NCI-H2227 (cell line): ENCODE measurements around the gene TSGA10.
"Not testable (repeated sequence)": the region's sequence is repeated elsewhere in the genome, so short reads cannot be mapped to it uniquely, and the experiment has no call there.

Experiments used
- DNase-seq: peaks from one replicate; lab custom pipeline; 2025; ENCODE audit not compliant: unreplicated experiment; lab: John Stamatoyannopoulos, UW

The TSGA10 gene

GRCh38 chr2:99079226-99079625 is 75.5 kb downstream of the TSGA10 start:
- DNase-seq: no peak

GRCh38 chr2:99072551-99072950 is 82.2 kb downstream of the TSGA10 start:
- DNase-seq: no peak

GRCh38 chr2:99067871-99068625 is 86.7 kb downstream of the TSGA10 start:
- no peak for DNase-seq

GRCh38 chr2:99066075-99066958 is 88.4 kb downstream of the TSGA10 start:
- DNase-seq: peak; percentile 55

GRCh38 chr2:99049187-99049586 is 105.6 kb downstream of the TSGA10 start:
- DNase-seq: not testable (repeated sequence)

- DNase-seq: not testable (repeated sequence)
Measured at GRCh38 chr2:99040736-99041300, 113.9 kb downstream of the TSGA10 start.

GRCh38 chr2:99035920-99036319 is 118.8 kb downstream of the TSGA10 start:
- no peak for DNase-seq

- DNase-seq: no peak
Measured at GRCh38 chr2:99032786-99033185, 122.0 kb downstream of the TSGA10 start.

- DNase-seq: no peak
Measured at GRCh38 chr2:99032001-99032400, 122.7 kb downstream of the TSGA10 start.

GRCh38 chr2:99031481-99031880 is 123.3 kb downstream of the TSGA10 start:
- no peak for DNase-seq

GRCh38 chr2:99028558-99028957 is 126.2 kb downstream of the TSGA10 start:
- no peak for DNase-seq

GRCh38 chr2:99027856-99028255 is 126.9 kb downstream of the TSGA10 start:
- DNase-seq: no peak

- DNase-seq: no peak
Measured at GRCh38 chr2:99000708-99001107, 154.0 kb downstream of the TSGA10 start.

- not testable (repeated sequence) for DNase-seq
Measured at GRCh38 chr2:98988695-98989094, 166.0 kb downstream of the TSGA10 start.

- no peak for DNase-seq
Measured at GRCh38 chr2:98985905-98986666, 168.7 kb downstream of the TSGA10 start.

- no peak for DNase-seq
Measured at GRCh38 chr2:98975611-98976010, 179.1 kb downstream of the TSGA10 start.

GRCh38 chr2:98972582-98973167 is 182.1 kb downstream of the TSGA10 start:
- no peak for DNase-seq

- no peak for DNase-seq
Measured at GRCh38 chr2:98959810-98960507, 194.8 kb downstream of the TSGA10 start.

- no peak for DNase-seq
Measured at GRCh38 chr2:98952966-98953365, 201.8 kb downstream of the TSGA10 start.
